ENCODE data around the gene TRIM75. TPM values are rescaled to one million over a fixed set of nuclear protein-coding genes. Genes with fewer than 3 reads are reported as not detected.
"Not testable (repeated sequence)": the region's sequence is repeated elsewhere in the genome, so short reads cannot be mapped to it uniquely, and the experiment has no call there.

TRIM75 gene
- polyA plus RNA-seq, 1 donor from 2014 or later = not detected

GRCh38 chr4:165088366-165088765 lies 34.7 kb downstream of the TRIM75 start:
- Histone ChIP-seq H3K27ac (ENCODE audit: low read length) (no peak overlapping the region), H3K79me2 (replicated peaks; ENCODE audit: insufficient read depth, low read length) (no peaks in the 10 kb centered on the region), H3K27me3 (ENCODE audit: insufficient read depth, low read depth, low read length) (no peaks in the 10 kb centered on the region), H3K9me3 (ENCODE audit: low read length) (no peaks in the 10 kb centered on the region), H3K4me3 (ENCODE audit: low read length) (no peak overlapping the region), H3F3A (ENCODE audit: insufficient read depth, low read length, poor library complexity, severe bottlenecking) (no peaks in the 10 kb centered on the region), H3K9ac (ENCODE audit: low read length) (no peak overlapping the region), H2AFZ (ENCODE audit: low read depth, low read length) (no peak overlapping the region), H3K9me2 (ENCODE audit: insufficient read depth, low read length) (no peaks in the 10 kb centered on the region), H4K20me1 (ENCODE audit: insufficient read depth) (no peaks in the 10 kb centered on the region), H3K4me2 (ENCODE audit: low read length) (no peak overlapping the region), H3K36me3 (ENCODE audit: insufficient read depth, low read length) (no peaks in the 10 kb centered on the region)
- TF ChIP-seq EZH2 (IDR thresholded peaks at IDR 0.05; ENCODE audit: borderline replicate concordance, insufficient read depth, low read length, poor library complexity, severe bottlenecking) = no peak
- TF ChIP-seq POLR2AphosphoS5 (IDR thresholded peaks at IDR 0.05) = no peak
- no peak for TF ChIP-seq CTCF (IDR thresholded peaks at IDR 0.05; ENCODE audit: poor library complexity, severe bottlenecking)
- no peak for TF ChIP-seq SMC3 (conservative IDR thresholded peaks at IDR 0.05; ENCODE audit: poor library complexity)
- TF ChIP-seq RAD21 (conservative IDR thresholded peaks at IDR 0.05) = no peak
- TF ChIP-seq TAF1 (IDR thresholded peaks at IDR 0.05; ENCODE audit: low read depth) = no peak
- TF ChIP-seq EP300 (conservative IDR thresholded peaks at IDR 0.05; ENCODE audit: poor library complexity, severe bottlenecking) = no peak
- TF ChIP-seq REST (IDR thresholded peaks at IDR 0.05; ENCODE audit: borderline replicate concordance) = no peak
- TF ChIP-seq MXI1 (conservative IDR thresholded peaks at IDR 0.05; ENCODE audit: poor library complexity, severe bottlenecking) = no peak

GRCh38 chr4:165092187-165092586 lies 38.5 kb downstream of the TRIM75 start:
- H3K36me3 ChIP-seq (ENCODE audit: insufficient read depth, low read length); H3F3A ChIP-seq (ENCODE audit: insufficient read depth, low read length, poor library complexity, severe bottlenecking); H3K9me2 ChIP-seq (ENCODE audit: insufficient read depth, low read length); H3K9me3 ChIP-seq (ENCODE audit: low read length); H2AFZ ChIP-seq (ENCODE audit: low read depth, low read length); H3K4me2 ChIP-seq (ENCODE audit: low read length); H3K4me3 ChIP-seq (ENCODE audit: low read length); H3K79me2 ChIP-seq (replicated peaks; ENCODE audit: insufficient read depth, low read length); H3K27me3 ChIP-seq (ENCODE audit: insufficient read depth, low read depth, low read length); H3K9ac ChIP-seq (ENCODE audit: low read length); H4K20me1 ChIP-seq (ENCODE audit: insufficient read depth); H3K27ac ChIP-seq (ENCODE audit: low read length): not testable (repeated sequence)

- Histone ChIP-seq H3K27me3 (ENCODE audit: insufficient read depth, low read depth, low read length) (no peaks in the 10 kb centered on the region), H4K20me1 (ENCODE audit: insufficient read depth) (no peaks in the 10 kb centered on the region), H3K79me2 (replicated peaks; ENCODE audit: insufficient read depth, low read length) (no peaks in the 10 kb centered on the region), H3K36me3 (ENCODE audit: insufficient read depth, low read length) (no peaks in the 10 kb centered on the region), H3K27ac (ENCODE audit: low read length) (no peak overlapping the region), H3K9me3 (ENCODE audit: low read length) (no peaks in the 10 kb centered on the region), H2AFZ (ENCODE audit: low read depth, low read length) (no peak overlapping the region), H3K9me2 (ENCODE audit: insufficient read depth, low read length) (no peaks in the 10 kb centered on the region), H3K4me3 (ENCODE audit: low read length) (no peak overlapping the region), H3K4me2 (ENCODE audit: low read length) (no peak overlapping the region), H3F3A (ENCODE audit: insufficient read depth, low read length, poor library complexity, severe bottlenecking) (no peaks in the 10 kb centered on the region), H3K9ac (ENCODE audit: low read length) (no peak overlapping the region)
- no peak for TF ChIP-seq RAD21 (conservative IDR thresholded peaks at IDR 0.05)
- no peak for TF ChIP-seq TAF1 (IDR thresholded peaks at IDR 0.05; ENCODE audit: low read depth)
- TF ChIP-seq SMC3 (conservative IDR thresholded peaks at IDR 0.05; ENCODE audit: poor library complexity) = no peak
- TF ChIP-seq POLR2AphosphoS5 (IDR thresholded peaks at IDR 0.05) = no peak
- TF ChIP-seq REST (IDR thresholded peaks at IDR 0.05; ENCODE audit: borderline replicate concordance) = no peak
- no peak for TF ChIP-seq CTCF (IDR thresholded peaks at IDR 0.05; ENCODE audit: poor library complexity, severe bottlenecking)
- no peak for TF ChIP-seq EZH2 (IDR thresholded peaks at IDR 0.05; ENCODE audit: borderline replicate concordance, insufficient read depth, low read length, poor library complexity, severe bottlenecking)
- TF ChIP-seq EP300 (conservative IDR thresholded peaks at IDR 0.05; ENCODE audit: poor library complexity, severe bottlenecking) = no peak
- no peak for TF ChIP-seq MXI1 (conservative IDR thresholded peaks at IDR 0.05; ENCODE audit: poor library complexity, severe bottlenecking)
Observed at GRCh38 chr4:165094873-165095272, 41.2 kb downstream of the TRIM75 start.
